HG03025 (cell line): Measurements from ENCODE around the gene SNRPD1.
"Not testable (repeated sequence)": the region's sequence is repeated elsewhere in the genome, so short reads cannot be mapped to it uniquely, and the experiment has no call there.

Experiments
- ATAC-seq: cut with Tn5 transposase; IDR thresholded peaks from one replicate; pipeline ENCODE4 v1.9.1; 2021; ENCODE audit warnings: mild to moderate bottlenecking, moderate library complexity; ENCODE audit not compliant: unreplicated experiment, low FRiP score

Gene SNRPD1

DNA sequence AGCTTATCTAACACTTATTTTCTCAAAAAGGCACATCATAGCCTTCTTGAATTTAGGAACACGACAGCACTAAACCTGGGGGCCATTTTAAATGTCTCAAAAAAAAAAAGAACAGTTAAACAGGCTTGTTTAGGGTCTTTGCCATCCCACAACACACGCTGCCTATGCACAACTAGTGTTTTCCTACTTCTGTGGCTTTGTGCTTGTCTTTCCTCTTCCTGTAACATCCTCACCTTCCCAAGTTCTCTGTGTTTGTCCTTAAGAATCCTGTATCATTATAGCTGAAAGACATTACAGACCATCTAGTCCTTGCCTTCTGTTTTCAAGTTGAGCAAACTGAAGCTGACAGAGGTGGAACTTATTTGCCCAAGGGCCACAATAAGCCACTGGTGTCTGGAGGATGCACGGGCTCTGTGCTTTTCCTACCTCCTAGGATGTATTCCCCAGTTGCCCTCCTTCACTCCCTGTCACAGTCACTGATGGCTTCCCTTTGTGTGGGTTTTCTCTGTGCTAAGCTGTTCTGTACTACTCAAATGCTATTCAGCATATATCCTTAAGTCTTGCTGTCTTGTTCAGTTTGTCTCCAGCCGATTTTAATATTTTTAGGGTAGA is 22.6 kb downstream of the SNRPD1 start:
- no peak for ATAC-seq

DNA sequence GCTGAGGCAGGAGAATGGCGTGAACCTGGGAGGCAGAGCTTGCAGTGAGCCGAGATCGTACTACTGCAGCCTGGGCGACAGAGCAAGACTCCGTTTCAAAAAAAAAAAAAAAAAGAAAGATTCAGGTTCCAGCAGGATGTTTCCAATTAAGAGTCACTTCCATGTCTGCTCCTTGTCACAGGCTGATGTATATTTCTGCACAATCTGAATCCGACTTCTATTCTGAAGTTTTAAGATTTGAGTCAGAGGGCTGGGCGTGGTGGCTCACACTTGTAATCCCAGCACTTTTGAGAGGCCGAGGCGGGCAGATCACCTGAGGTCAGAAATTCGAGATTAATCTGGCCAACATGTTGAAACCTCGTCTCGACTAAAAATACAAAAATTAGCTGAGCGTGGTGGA is 24.7 kb downstream of the SNRPD1 start:
- no peak for ATAC-seq

DNA sequence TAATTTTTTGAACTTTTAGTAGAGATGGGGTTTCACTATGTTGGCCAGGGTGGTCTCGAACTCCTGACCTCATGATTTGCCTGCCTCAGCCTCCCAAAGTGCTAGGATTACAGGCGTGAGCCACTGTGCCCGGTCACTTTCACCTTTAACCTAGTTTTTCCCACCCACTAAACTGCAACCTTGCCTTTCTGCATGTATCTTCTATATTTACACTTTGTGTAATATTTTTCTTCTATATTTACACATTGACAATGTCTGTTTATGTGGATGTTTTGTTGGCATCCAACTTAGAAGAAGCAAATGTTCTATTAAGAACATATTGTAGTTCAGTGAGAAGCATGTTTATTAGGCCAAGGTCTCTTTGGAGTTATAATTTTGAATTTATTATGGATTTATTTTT is 26.7 kb downstream of the SNRPD1 start:
- no peak for ATAC-seq

DNA sequence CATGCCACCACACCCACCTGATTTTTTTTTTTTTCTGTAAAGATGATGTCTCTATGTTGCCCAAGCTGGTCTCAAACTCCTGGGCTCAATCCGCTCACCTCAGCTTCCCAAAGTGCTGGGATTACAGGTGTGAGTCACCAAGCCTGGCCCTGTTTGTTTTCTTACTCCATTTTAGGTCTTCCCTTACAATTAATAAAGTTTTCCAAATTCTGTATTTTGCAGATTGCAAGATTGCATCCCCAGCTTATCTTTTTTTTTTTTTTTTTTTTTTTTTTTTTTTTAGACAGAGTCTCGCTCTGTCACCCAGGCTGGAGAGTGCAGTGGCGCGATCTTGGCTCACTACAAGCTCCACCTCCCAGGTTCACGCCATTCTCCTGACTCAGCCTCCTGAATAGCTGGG is 28.3 kb downstream of the SNRPD1 start:
- not testable (repeated sequence) for ATAC-seq

DNA sequence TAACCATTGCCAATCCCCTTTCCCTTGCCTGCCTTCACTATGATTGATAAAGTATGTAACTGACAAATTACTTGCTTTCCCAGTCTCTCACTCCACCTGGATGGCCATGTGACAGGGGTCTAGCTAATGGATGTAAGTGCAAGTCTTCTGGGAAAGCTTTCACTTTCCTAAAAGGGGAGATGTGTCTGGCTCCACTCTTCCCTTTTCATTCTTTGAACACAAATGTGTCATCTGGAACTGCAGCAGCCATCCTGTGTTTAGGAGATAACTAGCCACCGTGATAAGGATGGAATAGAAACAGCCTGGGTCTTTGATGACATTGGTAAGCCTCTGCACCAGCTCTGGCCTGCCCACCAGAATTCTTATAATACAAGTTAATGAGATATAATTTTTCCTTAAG is 38.2 kb downstream of the SNRPD1 start:
- no peak for ATAC-seq

DNA sequence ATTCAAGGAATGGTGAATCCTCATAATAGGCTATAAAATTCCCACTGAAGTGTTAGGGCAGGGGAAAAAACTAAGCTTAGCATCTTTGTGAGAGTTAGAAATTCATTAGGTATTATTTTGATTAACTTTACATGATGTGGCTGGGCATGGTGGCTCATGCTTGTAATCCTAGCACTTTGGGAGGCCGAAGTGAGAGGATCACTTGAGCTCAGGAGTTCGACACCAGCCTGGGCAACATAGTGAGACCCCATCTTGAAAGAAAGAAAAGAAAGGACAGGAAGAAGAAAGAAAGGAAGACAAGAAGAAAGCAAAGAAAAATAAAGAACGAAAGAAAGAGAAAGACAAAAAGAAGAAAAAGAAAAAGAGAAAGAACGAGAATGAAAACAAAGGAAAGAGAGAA is 40.0 kb downstream of the SNRPD1 start:
- no peak for ATAC-seq

DNA sequence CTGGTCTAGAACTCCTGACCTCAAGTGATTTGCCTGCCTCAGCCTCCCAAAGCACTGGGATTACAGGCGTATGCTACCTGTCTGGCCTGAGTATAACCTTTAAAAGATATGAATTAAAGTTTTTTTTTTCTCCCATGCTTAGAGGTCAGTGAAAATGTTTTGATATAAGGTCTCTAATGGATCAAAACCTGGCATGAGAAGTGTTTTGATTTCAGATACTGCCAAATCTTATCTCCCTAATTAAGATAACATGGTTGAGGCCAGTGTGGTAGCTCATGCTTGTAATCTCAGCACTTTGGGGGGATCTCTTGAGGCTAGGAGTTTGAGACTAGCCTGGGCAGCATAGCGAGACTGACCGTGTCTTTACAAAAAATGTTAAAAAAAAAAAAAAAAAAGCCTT is 41.2 kb downstream of the SNRPD1 start:
- no peak for ATAC-seq

DNA sequence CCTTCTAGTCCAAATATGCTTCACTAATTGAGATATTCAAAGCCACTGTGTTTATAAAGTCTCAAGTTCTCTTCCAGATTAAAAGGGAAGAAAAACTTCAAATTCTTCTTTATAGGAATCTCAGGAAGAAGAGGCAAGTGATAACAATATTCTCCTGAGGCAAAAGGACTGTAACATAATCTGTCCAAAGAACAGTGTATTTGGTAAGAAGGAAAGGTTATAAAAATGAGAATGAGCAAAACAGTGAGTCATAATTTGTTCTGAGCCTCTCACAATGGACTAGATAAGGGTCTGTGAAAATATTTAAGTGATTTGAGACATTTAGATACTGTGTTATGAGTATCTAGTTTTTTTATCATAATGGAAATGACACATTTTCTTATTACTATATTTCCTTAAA is 44.3 kb downstream of the SNRPD1 start:
- ATAC-seq: no peak

DNA sequence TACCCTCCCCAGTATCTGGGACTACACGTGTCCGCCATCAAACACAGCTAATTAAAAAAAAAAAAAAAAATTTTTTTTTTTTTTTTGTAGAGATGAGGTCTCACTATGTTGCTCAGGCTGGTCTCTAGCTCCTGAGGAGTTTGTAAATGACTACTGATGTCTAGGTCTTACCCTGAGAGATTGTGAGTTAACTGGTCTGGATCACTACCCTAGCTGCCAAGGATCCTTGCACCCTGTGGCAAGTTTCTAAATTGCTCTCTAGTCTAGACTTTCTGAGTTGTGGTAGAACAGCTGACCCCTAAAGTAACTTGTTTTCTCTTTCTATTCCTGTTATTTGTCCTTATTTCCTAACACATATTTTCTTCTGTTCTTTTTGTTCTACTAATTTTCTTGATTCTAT is 48.0 kb downstream of the SNRPD1 start:
- no peak for ATAC-seq

DNA sequence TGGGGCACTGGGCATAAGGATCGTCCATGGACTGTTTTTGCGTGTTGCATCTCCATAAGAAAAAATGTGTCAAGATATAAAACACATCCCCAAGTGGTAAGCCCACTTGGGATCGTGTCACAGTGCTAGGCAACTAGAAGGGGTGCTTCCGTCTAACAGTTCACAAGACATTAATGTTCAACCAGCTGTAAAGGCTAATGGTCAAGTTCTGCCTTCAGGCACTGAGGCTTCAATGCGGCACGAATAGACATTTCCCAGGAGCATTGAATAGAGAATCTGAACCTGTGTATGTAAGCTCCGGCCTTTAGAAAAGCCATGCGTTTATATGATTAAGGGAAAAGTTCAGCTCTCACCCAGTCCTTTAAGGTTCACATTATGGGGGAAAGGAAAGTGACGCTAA is 50.5 kb downstream of the SNRPD1 start:
- ATAC-seq: no peak

DNA sequence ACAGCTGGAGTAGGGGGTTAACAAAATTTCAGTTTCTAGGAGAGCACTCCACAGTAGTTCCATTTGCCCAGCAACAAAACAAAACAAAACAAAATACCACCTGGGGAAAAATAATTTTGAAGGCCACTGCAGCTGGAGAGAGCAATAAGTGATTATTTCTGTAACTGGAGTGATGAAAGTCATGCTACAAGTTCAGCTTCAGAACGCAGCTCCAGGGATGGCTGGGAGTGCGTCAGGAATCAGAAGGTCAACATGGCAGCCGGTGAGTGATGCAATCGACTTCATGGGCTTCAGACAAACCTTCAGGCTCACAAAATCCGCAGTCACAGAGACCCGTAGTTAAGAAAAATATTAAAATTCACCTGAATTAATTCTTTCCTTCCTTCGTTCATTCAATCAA is 51.5 kb downstream of the SNRPD1 start:
- no peak for ATAC-seq

DNA sequence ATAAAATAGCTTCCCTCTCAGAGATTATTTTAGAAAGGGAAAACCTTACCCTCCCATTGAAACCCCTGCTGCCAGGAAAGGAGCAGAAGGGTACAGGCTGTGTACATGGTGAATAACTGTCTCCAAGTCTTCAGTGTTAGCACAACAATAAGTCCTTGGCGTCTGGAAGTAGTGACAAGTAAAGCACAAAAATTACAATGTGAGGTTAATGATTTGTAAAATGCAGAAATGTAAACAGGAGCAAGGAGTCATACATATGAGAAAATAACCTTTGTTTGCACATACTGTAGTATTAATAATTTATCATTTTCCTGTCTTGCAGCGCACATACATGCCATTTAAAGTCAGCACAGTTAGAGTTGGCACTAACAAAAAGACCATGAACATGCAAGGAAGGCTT is 52.0 kb downstream of the SNRPD1 start:
- ATAC-seq: no peak

DNA sequence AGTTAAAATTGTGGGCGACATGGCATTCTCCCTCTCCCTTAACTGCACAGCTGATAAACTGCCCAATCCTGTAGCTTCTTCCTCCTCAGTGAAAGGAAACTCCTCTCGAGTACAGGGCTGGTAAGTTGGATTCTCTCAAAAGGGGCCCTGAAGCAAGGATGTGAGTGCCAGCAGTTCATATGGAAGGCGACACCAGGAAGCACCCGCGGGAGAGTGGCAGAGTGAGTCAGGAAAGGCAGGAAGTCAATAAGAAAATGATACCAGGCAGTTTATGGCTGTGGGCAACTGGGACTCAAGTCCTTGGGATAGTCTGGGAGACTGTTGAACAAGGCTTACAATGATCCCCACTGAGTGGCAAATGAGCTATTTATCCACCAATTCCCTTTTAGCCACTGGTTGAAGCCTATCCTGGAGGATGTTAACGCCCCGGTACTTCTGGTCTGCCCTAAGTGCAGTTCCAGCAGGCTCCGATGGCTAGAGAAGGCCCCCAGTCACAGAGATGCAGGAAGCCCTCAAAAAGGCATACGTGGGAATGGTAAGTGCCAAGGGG is 57.7 kb downstream of the SNRPD1 start:
- ATAC-seq: no peak

DNA sequence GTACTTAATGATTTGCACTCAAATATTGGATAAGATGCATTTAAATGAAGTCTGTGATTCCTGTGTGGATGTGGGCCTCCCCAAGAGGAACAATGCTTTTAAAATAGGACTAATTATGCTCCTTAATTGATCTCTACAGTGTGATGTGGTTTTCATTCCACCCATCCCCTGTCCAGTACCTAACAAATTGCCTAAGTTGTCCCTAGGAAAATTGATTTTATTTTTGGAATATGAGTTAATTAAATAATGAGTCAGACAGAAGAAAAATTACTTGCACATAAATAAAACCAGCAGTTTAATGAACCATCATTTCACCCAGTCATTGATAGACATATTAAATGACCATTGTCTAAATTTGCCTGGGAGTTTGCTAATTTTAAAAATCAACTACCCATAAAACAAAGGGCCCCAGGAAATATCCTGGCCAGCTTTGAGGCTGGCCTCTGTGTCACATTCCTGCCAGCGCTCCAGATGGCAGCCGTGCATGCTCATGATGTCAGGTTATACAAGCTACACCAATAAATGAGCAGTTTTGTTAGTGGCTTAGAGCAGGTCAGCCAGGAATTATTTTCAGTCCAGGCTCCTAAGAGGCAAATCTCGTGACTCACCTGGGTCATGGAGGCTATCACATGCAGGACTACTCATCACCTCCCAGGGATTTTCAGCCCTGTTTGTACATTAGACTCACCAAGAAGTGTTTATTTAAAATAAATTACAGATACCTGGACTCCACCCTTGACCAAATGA is 60.6 kb downstream of the SNRPD1 start:
- ATAC-seq: no peak

DNA sequence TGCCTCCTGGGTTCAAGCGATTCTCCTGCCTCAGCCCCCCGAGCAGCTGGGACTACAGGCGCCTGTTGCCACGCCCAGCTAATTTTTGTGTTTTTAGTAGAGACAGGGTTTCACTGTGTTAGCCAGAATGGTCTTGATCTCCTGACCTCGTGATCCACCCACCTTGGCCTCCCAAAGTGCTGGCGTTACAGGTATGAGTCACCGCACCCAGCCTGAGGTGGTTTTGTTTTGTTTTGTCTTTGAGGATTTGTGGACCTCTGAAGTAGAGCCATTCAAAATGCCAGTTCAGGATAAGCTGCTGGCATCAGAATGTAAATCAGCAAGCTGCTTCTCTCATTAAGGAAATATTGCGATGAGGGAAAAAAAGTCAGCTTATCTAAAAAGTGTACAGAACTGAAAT is 63.2 kb downstream of the SNRPD1 start:
- ATAC-seq: not testable (repeated sequence)

DNA sequence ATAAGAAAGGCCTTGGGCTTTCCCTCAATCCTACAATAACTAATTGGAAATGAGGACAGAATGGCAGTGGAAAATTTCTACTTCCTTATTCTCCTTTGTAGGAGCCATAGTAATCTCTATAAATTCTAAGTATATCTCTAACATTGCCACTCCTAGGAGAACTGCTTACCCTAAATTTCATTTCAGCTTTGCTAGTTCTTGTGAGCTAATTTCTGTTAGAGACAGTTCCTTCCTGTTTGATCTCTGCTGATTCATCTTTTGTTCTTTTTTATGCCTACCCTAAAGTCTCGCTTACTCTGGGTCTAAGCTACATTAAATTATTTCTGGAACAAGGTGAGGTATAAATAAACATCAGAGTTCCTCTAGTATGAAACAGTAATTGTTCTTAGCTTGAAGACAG is 66.7 kb downstream of the SNRPD1 start:
- ATAC-seq: no peak

DNA sequence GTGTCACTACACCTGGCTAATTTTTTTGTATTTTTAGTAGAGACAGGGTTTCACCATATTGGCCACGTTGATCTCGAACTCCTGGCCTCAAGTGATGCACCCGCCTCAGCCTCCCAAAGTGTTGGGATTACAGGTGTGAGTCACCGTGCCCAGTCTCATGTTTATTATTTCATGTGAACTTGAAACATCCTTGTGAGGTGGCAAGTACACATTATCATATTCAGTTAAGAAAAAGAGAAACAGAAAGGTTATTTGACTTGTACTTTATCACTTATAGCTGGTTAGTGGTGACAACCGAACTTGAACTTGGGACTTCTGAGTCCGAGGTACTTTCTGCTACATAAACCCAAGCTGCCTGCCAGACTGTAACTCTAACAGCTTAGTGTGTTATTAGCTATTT is 68.0 kb downstream of the SNRPD1 start:
- no peak for ATAC-seq

DNA sequence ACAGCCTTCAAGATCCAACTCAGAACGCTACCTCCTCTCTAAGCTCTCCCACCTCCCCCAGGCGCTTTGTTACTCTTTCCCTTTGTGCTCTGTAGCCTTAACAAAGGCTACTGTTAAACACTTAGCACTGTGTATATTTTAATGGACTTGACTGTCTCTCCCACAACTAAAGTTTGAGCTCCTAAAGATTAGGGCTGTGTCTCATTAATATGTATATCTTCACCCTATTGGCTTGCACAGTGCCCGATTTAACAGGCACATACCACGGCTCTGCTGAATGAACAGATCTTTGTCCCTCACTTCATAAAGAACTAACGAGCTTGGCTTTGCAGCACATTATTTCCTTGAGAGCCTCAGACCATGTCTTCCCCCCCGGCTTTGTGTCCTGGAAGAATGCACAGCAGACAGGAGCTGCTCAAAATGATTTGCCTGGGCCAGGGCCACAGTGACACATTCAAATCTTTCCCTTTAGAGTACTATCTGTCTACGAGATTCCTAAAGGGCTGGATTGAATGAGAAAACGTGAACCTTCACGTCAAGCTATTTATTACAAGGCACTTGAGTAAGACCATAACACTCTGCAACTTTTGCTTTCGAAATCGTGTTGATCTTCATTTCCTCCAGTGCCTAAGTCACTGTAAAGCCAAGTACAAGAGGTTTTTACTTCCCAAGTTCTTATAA is 70.4 kb downstream of the SNRPD1 start:
- ATAC-seq: no peak
